Subcutaneous adipose tissue (tissue), 4 donors: ENCODE data around the gene TMEM108. TPM values are rescaled to one million over a fixed set of nuclear protein-coding genes. Genes with fewer than 3 reads are reported as not detected.

Source experiments
- total RNA-seq, 4 donors: library from RNA; depleted of rRNA; stranded (reverse); fragments of >200 nt; gene quantifications; one replicate each; pipeline ENCODE4 v1.1.0, GENCODE V29; 2016
- TF ChIP-seq, protein P1 (sequence below): fragments of 450-650 bp; IDR thresholded peaks from one replicate; pipeline ENCODE4 v1.5.1; 2016; ENCODE audit warnings: low read depth, mild to moderate bottlenecking, control low read depth, antibody characterized with exemption, moderate library complexity

TMEM108 gene
- total RNA-seq, 4 donors from 2014 or later: 0.66 to 1.0 (median 0.75) TPM; not detected in 1

DNA sequence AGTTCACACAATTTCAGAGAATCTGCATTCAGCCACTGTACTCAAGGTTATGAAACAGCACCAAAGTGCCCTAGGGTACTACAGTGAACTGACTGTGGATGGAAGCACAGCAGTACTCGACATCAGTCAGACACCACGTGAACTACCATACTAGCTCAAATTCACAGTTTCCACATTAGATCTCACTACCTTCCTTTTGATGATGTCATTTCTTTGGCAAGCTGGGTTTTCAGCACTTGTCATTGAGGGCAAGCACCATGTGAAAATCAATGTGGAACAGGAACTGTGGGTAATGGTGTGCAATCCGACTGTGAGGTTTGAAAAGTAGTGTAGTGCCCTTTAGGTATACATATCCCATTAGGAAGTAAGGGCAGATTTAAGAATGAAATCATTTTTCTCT is 251.1 kb downstream of the TMEM108 start:
- TF ChIP-seq, protein P1, sequence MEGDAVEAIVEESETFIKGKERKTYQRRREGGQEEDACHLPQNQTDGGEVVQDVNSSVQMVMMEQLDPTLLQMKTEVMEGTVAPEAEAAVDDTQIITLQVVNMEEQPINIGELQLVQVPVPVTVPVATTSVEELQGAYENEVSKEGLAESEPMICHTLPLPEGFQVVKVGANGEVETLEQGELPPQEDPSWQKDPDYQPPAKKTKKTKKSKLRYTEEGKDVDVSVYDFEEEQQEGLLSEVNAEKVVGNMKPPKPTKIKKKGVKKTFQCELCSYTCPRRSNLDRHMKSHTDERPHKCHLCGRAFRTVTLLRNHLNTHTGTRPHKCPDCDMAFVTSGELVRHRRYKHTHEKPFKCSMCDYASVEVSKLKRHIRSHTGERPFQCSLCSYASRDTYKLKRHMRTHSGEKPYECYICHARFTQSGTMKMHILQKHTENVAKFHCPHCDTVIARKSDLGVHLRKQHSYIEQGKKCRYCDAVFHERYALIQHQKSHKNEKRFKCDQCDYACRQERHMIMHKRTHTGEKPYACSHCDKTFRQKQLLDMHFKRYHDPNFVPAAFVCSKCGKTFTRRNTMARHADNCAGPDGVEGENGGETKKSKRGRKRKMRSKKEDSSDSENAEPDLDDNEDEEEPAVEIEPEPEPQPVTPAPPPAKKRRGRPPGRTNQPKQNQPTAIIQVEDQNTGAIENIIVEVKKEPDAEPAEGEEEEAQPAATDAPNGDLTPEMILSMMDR: no peak

DNA sequence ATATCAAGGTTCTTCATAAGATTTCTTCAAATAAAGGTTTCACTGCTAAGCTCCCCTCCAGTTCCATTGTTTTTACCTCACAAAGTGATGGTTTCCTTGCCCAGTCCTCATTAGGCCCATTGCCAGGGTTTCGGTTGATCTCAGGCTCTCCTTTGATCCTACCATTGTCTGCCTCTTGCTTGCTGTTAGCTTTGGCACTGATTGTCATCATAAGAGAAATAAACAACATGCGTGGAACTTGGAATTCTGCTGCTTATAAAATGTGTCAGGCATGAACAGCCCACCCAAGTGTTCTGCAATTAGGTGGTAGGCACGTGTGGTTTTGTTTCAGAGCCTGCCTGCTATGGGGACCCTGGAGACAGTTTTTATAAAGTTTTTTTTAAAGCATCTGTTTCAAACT is 254.1 kb downstream of the TMEM108 start:
- TF ChIP-seq, protein P1: no peak

DNA sequence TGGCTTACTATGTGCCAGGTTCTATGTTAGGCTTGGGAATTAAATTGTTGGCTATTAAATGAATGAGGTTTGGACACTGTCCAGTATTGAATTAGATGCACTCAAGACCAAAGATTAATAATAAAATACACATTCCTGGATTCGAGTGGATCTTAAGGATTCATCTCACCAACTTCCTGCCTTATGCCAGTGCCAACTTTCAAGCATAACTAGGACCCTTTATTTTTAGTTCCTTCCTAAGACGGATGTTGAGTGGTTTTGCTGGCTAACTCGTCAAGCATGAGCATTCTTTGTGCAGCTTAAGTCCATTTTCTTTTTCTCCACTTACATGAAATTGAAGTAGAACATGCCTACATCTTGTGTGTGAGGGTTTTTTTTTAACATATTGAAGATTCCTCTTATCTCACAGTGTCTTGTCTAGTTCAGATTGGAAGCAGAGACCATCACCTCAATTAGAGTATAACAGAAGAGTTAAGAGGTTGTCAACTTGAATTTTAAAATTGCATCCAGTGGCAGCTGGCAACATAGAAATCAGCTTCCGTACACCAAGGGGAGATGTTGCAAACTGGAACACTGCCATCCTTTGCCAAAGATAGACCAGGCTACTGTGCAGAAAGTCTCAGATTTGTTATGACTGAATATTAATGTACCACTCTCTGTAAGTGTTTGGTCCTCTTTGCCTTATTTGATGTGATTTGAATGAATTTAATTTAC is 255.4 kb downstream of the TMEM108 start:
- TF ChIP-seq, protein P1: no peak

DNA sequence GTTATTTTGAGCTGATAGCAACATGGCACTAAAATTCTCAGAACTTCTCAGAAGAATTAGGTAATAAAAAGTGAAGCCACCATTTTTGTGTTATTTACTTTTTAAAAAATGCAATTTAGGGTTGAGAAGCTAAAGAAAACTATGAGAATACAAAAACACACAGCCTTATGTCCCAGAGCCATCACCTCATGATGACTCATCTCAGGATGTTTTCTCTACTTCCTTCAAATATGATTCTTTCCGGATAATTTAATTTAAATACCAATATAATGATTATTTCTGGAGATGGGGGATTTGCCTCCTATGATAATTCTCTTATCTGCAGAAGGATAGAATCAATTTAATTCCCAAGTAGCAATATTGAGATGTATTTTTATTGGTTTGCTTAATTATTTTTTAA is 256.1 kb downstream of the TMEM108 start:
- TF ChIP-seq, protein P1: no peak

DNA sequence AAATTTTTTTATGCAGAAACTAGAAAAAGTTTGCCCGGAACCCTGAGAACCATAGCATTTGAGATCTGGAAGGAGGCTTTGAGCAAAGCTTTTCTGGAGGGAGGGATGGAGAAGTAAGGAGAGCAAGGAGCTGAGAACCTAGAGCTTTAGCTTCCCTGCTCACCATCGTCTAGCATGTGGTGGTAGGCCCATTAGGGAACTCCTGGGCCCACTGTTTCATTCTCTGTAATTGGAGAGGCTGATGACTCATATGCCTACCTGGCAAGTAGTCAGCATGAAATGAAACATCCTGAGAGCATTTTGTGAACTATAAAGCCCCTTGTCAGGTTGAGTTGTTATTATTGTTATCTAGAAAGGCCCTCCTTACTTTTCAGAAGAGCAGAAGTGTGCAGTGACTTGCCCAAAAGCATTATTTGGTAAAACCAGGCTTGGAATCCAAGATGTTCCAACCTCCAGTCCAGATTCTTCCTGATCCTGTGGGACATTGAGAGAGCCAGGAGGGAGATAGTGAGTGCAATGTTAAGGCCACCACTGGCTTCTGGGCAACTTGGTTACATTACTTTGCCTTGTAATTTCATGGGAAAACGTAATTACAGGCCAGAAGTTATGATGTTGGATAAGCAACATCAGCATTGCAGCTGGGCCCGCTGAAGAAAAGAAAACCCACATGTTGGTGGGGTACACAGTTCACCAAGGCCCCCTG is 257.2 kb downstream of the TMEM108 start:
- TF ChIP-seq, protein P1: no peak

DNA sequence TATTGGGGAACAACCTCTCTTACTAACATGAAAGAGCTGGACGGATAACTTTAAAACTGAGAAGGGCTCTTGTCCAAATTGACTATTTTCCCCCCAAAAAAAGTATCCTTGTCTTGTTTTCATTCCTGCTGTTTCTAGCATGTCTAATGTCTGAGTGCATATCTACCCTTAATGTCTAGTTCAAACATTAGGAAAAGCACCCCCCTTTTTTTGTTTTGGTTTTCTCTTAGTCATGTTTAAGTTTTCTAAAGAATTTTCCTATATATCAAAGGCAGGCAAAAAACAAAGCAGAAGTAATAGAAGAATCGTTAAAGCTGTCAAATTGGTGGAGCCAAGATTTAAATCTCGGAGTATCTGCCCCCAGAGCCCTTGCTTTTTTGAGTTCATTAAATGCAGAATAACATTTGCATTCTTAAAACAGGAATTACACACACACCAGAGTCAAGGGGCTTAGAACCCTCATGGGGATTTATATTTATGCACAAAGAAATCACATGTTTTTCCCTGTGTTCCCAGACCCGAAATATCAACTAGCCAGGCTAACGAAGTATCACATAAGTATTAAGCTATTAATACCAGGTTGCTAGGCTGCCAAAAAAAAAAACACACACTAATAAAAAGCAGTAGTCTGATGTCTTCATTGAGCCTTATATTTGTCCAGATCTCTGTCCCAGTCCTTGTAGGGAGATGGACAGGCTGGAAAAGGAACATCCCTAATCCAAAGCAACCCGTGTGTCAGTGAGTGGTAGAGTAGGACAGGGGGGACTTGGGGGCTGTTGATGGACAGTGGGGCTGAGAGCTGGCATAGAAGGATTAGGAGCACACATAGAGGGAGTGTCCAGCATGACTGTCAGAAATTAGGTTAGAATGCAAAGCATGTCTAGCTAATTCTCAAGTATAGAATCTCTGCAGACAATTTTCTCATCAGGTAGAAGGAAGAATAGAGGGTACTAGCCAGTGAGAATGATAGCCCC is 258.0 kb downstream of the TMEM108 start:
- TF ChIP-seq, protein P1: no peak

DNA sequence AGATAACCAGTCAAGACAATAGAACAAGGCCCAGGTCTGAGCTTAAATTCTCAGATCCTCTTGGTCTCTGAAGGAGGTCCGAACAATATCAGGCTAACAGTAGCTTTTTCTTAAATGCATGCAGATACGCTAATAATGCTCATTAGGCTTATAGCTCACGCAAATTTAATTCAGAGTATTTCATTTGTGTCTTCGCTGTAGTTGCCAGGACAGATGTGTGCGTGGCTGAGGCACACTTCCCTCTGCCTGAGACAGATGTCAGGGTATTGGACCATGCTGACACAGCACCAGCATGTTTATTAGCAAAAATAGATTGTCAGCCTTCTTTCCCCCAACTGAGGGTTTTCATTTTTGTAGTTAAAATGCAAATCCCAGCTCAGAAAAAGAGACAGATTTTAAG is 258.8 kb downstream of the TMEM108 start:
- TF ChIP-seq, protein P1: no peak
